Measurements from ENCODE around the gene RCBTB2. TPM values are rescaled to one million over a fixed set of nuclear protein-coding genes. Genes with fewer than 3 reads are reported as not detected.

RCBTB2 gene
- total and polyA plus RNA-seq, 9 of the 15 experiments (the other 6 are each of a cell fraction or from before 2014, with no cell fraction given) = 0.91 to 3.3 (median 1.5) TPM

DNA sequence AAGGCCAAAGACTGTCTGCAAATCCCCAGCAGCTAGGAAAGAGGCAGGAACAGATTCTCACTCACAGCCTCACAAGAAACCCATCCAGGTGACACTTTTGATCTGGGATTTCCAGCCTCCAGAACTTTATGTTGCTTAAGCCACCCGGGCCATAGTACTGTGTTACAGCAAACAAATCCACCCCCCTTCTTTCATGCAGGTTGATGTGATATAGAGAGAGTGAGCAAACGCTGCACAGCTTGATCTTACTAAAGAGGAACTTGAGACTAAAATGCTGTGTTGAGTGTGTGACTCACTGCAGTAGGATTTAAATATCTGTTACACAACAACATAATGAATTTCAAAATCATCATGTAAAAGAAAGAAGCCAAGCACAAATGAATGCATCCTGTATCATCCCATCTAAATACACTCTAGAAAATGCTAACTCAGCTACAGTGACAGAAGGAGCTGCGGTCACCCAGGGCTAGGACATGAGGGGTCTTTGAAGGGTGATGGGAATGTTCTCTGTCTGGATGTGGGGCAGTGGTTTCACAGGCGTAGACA, 32.2 kb downstream of the RCBTB2 start:
- no peak overlapping the region for H3K4me2 ChIP-seq (ENCODE audit: insufficient read depth, low read length)
- no peak for TF ChIP-seq SETDB1 (IDR thresholded peaks at IDR 0.05; ENCODE audit: low read length)
- TF ChIP-seq ZNF316 (IDR thresholded peaks at IDR 0.05) = 0 out of 2 replicates have a peak, but pooled peaks have one; percentile 16
- TF ChIP-seq C11orf30 (IDR thresholded peaks at IDR 0.05; ENCODE audit: low read depth) = peak; percentile 39
- TF ChIP-seq MAFG (tag; conservative IDR thresholded peaks at IDR 0.05) = 0 out of 2 replicates have a peak, but pooled peaks have one; percentile 14
- TF ChIP-seq CEBPB (tag; IDR thresholded peaks at IDR 0.05) = peak; percentile 42
- H3K9ac ChIP-seq (ENCODE audit: insufficient read depth in 1 of 2, low read depth in 2 of 2, low read length in 2 of 2) = no peak overlapping the region
- no peaks in the 10 kb centered on the region for H4K20me1 ChIP-seq (replicated peaks; ENCODE audit: control insufficient read depth, insufficient read depth, low read length)
- 27% methylated on average over 4 of the region's 4 CpGs for WGBS (ENCODE audit: insufficient coverage, low coverage, missing lambda C conversion rate)
- no peaks in the 10 kb centered on the region for H3K27me3 ChIP-seq (ENCODE audit: control insufficient read depth in 2 of 2, insufficient read depth in 2 of 2, low read length in 2 of 2)
- no peaks in the 10 kb centered on the region for H3K9me1 ChIP-seq (ENCODE audit: control insufficient read depth, insufficient read depth, low read length)
- H3K9me3 ChIP-seq (replicated peaks; ENCODE audit: control insufficient read depth, insufficient read depth, low read depth, low read length) = no peaks in the 10 kb centered on the region
- ChIA-PET CTCF (ENCODE audit: low intra/inter-chr PET ratio) (no interaction called here), POLR2A (interaction anchor here (0.7 kb wide), 1 partner anchor 13 kb away, joined by 3 read pairs; no protein-coding TSS in a partner anchor)
- FAIRE-seq (no peak), ATAC-seq (no peak), DNase-seq (ENCODE audit: extremely low read depth in 1 of 4, low spot score in 3 of 4) (no peak)
- H3K27ac ChIP-seq (ENCODE audit: extremely low read depth, low read depth, low read length) = no peak overlapping the region
- H3K36me3 ChIP-seq (ENCODE audit: control insufficient read depth, insufficient read depth, low read length) = no peaks in the 10 kb centered on the region
- BruUV-seq (replicated peaks) = no TSS peak
- intact Hi-C loops (cut with micrococcal nuclease) = no loop called here
- peaks cover 0 to 3% of the 10 kb centered on the region in 2 experiments; a peak in 3 of 5 replicates for H3K4me1 ChIP-seq (replicated peaks in 1 of 2; ENCODE audit: control insufficient read depth in 2 of 2, insufficient read depth in 2 of 2, low read length in 2 of 2)
- H3K4me3 ChIP-seq = no peak overlapping the region
- in situ Hi-C loops (cut with MboI) = no loop called here
- no peaks in the 10 kb centered on the region for H3K79me2 ChIP-seq (ENCODE audit: control insufficient read depth, insufficient read depth, low read length)
- H2AFZ ChIP-seq (ENCODE audit: low read depth, low read length) = no peak overlapping the region

DNA sequence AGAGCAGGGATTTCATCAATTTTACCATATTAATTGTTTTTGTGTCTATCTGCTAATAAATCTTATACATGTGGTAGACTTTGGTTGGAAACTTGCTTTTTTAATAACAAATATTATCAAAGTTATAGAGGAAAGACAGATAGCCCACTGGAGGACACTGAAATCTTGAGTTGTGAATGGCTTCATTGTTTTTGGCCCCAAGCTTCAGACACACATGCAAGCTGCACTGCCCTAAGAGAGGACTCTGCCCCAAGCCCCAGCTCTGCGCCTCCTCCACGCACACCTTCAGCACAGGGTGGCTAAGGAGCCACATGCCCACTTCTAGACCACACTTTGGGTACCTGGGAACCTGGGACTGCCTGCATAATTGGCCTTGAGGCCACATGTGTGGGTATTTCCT, 35.2 kb downstream of the RCBTB2 start:
- WGBS (ENCODE audit: insufficient coverage, low coverage, missing lambda C conversion rate) = 19% methylated on average over 2 of the region's 2 CpGs
- intact Hi-C loops (cut with micrococcal nuclease) = no loop called here
- H3K4me1 ChIP-seq (replicated peaks in 1 of 2; ENCODE audit: control insufficient read depth in 2 of 2, insufficient read depth in 2 of 2, low read length in 2 of 2) = peaks cover 2 to 3% of the 10 kb centered on the region in 2 experiments; a peak in 4 of 5 replicates
- TF ChIP-seq HEY1 (CRISPR knock-in tag; IDR thresholded peaks at IDR 0.05; ENCODE audit: borderline replicate concordance) (no peak), MTA3 (IDR thresholded peaks at IDR 0.05; ENCODE audit: borderline replicate concordance) (no peak), SREBF2 (CRISPR knock-in tag; IDR thresholded peaks at IDR 0.05) (no peak), ZNF507 (tag; conservative IDR thresholded peaks at IDR 0.05) (no peak), ZNF224 (CRISPR knock-in tag; IDR thresholded peaks at IDR 0.05) (no peak), ZNF583 (CRISPR knock-in tag; IDR thresholded peaks at IDR 0.05) (no peak), MCM5 (IDR thresholded peaks at IDR 0.05; ENCODE audit: low read depth) (no peak)
- TF ChIP-seq, protein P1, sequence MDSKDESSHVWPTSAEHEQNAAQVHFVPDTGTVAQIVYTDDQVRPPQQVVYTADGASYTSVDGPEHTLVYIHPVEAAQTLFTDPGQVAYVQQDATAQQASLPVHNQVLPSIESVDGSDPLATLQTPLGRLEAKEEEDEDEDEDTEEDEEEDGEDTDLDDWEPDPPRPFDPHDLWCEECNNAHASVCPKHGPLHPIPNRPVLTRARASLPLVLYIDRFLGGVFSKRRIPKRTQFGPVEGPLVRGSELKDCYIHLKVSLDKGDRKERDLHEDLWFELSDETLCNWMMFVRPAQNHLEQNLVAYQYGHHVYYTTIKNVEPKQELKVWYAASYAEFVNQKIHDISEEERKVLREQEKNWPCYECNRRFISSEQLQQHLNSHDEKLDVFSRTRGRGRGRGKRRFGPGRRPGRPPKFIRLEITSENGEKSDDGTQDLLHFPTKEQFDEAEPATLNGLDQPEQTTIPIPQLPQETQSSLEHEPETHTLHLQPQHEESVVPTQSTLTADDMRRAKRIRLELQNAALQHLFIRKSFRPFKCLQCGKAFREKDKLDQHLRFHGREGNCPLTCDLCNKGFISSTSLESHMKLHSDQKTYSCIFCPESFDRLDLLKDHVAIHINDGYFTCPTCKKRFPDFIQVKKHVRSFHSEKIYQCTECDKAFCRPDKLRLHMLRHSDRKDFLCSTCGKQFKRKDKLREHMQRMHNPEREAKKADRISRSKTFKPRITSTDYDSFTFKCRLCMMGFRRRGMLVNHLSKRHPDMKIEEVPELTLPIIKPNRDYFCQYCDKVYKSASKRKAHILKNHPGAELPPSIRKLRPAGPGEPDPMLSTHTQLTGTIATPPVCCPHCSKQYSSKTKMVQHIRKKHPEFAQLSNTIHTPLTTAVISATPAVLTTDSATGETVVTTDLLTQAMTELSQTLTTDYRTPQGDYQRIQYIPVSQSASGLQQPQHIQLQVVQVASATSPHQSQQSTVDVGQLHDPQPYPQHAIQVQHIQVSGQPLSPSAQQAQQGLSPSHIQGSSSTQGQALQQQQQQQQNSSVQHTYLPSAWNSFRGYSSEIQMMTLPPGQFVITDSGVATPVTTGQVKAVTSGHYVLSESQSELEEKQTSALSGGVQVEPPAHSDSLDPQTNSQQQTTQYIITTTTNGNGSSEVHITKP (IDR thresholded peaks at IDR 0.05; ENCODE audit: partially characterized antibody) = no peak

More for the DNA sequence above, 35.2 kb downstream of the RCBTB2 start:
- no peak overlapping the region for H3K4me3 ChIP-seq
- POLR2A ChIA-PET = interaction anchor here (1.0 kb wide), 1 partner anchor 249 kb away, joined by 3 read pairs; no protein-coding TSS in a partner anchor
- DNase-seq (ENCODE audit: extremely low read depth in 1 of 4, low spot score in 3 of 4) = no peak
- no peak overlapping the region for H3K4me2 ChIP-seq (ENCODE audit: insufficient read depth, low read length)
- in situ Hi-C loops (cut with MboI) = no loop called here
- H3K9ac ChIP-seq (ENCODE audit: insufficient read depth in 1 of 2, low read depth in 2 of 2, low read length in 2 of 2) = no peak overlapping the region
- H3K27ac ChIP-seq (ENCODE audit: extremely low read depth, low read depth, low read length) = no peak overlapping the region
- CTCF ChIA-PET (ENCODE audit: low intra/inter-chr PET ratio) = no interaction called here
- no peaks in the 10 kb centered on the region for H3K9me1 ChIP-seq (ENCODE audit: control insufficient read depth, insufficient read depth, low read length)
- no TSS peak for BruUV-seq (replicated peaks)
- H3K9me3 ChIP-seq (replicated peaks; ENCODE audit: control insufficient read depth, insufficient read depth, low read depth, low read length) = no peaks in the 10 kb centered on the region
- no peaks in the 10 kb centered on the region for H3K79me2 ChIP-seq (ENCODE audit: control insufficient read depth, insufficient read depth, low read length)
- no peaks in the 10 kb centered on the region for H4K20me1 ChIP-seq (replicated peaks; ENCODE audit: control insufficient read depth, insufficient read depth, low read length)
- ATAC-seq = no peak
- no peak overlapping the region for H2AFZ ChIP-seq (ENCODE audit: low read depth, low read length)
- H3K27me3 ChIP-seq (ENCODE audit: control insufficient read depth in 2 of 2, insufficient read depth in 2 of 2, low read length in 2 of 2) = no peaks in the 10 kb centered on the region
- no peaks in the 10 kb centered on the region for H3K36me3 ChIP-seq (ENCODE audit: control insufficient read depth, insufficient read depth, low read length)
- FAIRE-seq = no peak
